Right lobe of liver (tissue), 6 donors: Measurements from ENCODE around the gene AGTRAP. TPM values are rescaled to one million over a fixed set of nuclear protein-coding genes. Genes with fewer than 3 reads are reported as not detected.
A peak's percentile ranks its signal among the peaks of the same experiment; 100 is the strongest.

Experiments used
- ATAC-seq, 4 donors: fragments of 200-7000 bp; cut with Tn5 transposase; one replicate each; pipeline ENCODE4 v1.9.1; 2020; ENCODE audit warnings: mild to moderate bottlenecking in 4 of 4, moderate library complexity in 4 of 4
- DNase-seq, 3 donors: peaks; one replicate each; pipeline ENCODE4 v3.0.0-alpha.2; 2020
- H3K27ac ChIP-seq, 3 donors: fragments of 200-600 bp; one replicate each; pipeline ENCODE4 v1.8.0; 2022
- H3K27me3 ChIP-seq, 2 donors: fragments of 200-600 bp; one replicate each; pipeline ENCODE4 v1.8.0; 2022
- H3K36me3 ChIP-seq, 4 donors: fragments of 200-600 bp; sonication (generic) in 1 of 4; one replicate each; pipeline versions ENCODE4 v1.5.1 to v1.8.0; 2017 to 2022; ENCODE audit warnings: control low read depth in 1 of 4
- H3K4me1 ChIP-seq, 4 donors: fragments of 200-600 bp; sonication (generic) in 1 of 4; one replicate each; pipeline versions ENCODE4 v1.5.1 to v1.8.0; 2017 to 2022; ENCODE audit warnings: control low read depth in 1 of 4
- H3K4me3 ChIP-seq, 3 donors: fragments of 200-600 bp; one replicate each; pipeline ENCODE4 v1.8.0; 2022
- H3K9me3 ChIP-seq, 4 donors: fragments of 200-600 bp; sonication (generic) in 1 of 4; one replicate each; pipeline versions ENCODE4 v1.5.1 to v1.8.0; 2017 to 2022; ENCODE audit warnings: control low read depth in 1 of 4
- CTCF ChIP-seq, 4 donors: fragments of 200-600 bp in 3 of 4; fragments of 450-650 bp in 1 of 4; IDR thresholded peaks; one replicate each; pipeline versions ENCODE4 v1.5.1 to v1.8.0; 2016 to 2022; ENCODE audit warnings: antibody characterized with exemption in 4 of 4, mild to moderate bottlenecking in 2 of 4
- POLR2A ChIP-seq: fragments of 450-650 bp; IDR thresholded peaks from one replicate; pipeline ENCODE4 v1.6.1; 2017; ENCODE audit warnings: antibody characterized with exemption, mild to moderate bottlenecking
- WGBS: methylation state at CpG from one replicate; pipeline ENCODE4 v1.1.6; 2018; ENCODE audit warnings: low coverage, low lambda C conversion rate; ENCODE audit not compliant: insufficient coverage; ENCODE audit errors: missing lambda C conversion rate; 5-methylcytosine and 5-hydroxymethylcytosine counted together
- intact Hi-C, 2 donors: fragments of 100-400 bp; cut with DNase I; formaldehyde crosslinking; loops; one replicate each; pipeline versions ENCODE4 v1.11.2 to v1.14.1; 2022
- total RNA-seq, 6 experiments: library from RNA; depleted of rRNA in 2 of 6; stranded (reverse); fragments of >200 nt in 2 of 6; fragmentation: NEBNext Ultra II Directional in 3 of 6; extraction: Animal tissue kit (Norgen Biotek cat#: 25700) in 3 of 6; gene quantifications; one replicate each; pipeline versions ENCODE4 v1.1.0 to v1.2.4, GENCODE V29; 2016 to 2023
- donor health status: DM: no; HTN: yes; CAD: no.
- donor health status: DM: no; HTN: no; CAD: no.
- donor health status: DM: no; HTN: no; CAD: no.
- donor health status: DM: no; HTN: yes; CAD: no.
- donor health status: DM: no; HTN: yes; CAD: no.

Gene AGTRAP
- total RNA-seq, 6 experiments from 2014 or later: 6.4 to 20.5 (median 11.4) TPM

- TF ChIP-seq POLR2A (no peak), CTCF (IDR thresholded peaks at IDR 0.05) (no peak)
- intact Hi-C loops: no loop called here
Observed at GRCh38 chr1:11783556-11783955, 47.6 kb downstream of the AGTRAP start.

GRCh38 chr1:11784256-11784992, 48.5 kb downstream of the AGTRAP start:
- H3K36me3 ChIP-seq: no peaks in the 10 kb centered on the region
- 40% methylated on average over 2 of the region's 21 CpGs for WGBS
- no peak overlapping the region for H3K4me3 ChIP-seq
- H3K9me3 ChIP-seq: no peaks in the 10 kb centered on the region
- intact Hi-C loops: no loop called here
- peaks cover 0 to 17% (median 5%) of the 10 kb centered on the region in 4 donors for H3K4me1 ChIP-seq
- no peaks in the 10 kb centered on the region for H3K27me3 ChIP-seq
- peak overlapping the region; percentile 18 to 51 (median 43) for H3K27ac ChIP-seq
- ATAC-seq: peak in 2 of 4 donors; percentile 1
- DNase-seq: no peak
- no peak for TF ChIP-seq CTCF (IDR thresholded peaks at IDR 0.05)
- TF ChIP-seq POLR2A: no peak

More at GRCh38 chr1:11783556-11783955, 47.6 kb downstream of the AGTRAP start:
- no peak for DNase-seq
- H3K4me3 ChIP-seq: no peak overlapping the region
- WGBS: 79% methylated on average over 5 of the region's 6 CpGs
- H3K27me3 ChIP-seq: no peaks in the 10 kb centered on the region
- no peaks in the 10 kb centered on the region for H3K9me3 ChIP-seq
- H3K27ac ChIP-seq: peak overlapping the region in 1 of 3 donors; percentile 36
- ATAC-seq: no peak
- H3K36me3 ChIP-seq: no peaks in the 10 kb centered on the region
- H3K4me1 ChIP-seq: peaks cover 0 to 17% (median 5%) of the 10 kb centered on the region in 4 donors

GRCh38 chr1:11784993-11785769, 49.2 kb downstream of the AGTRAP start:
- WGBS: 5% methylated on average over 10 of the region's 30 CpGs
- Histone ChIP-seq H3K4me1 (peaks cover 0 to 17% (median 7%) of the 10 kb centered on the region in 4 donors), H3K27me3 (no peaks in the 10 kb centered on the region), H3K9me3 (no peaks in the 10 kb centered on the region), H3K4me3 (no peak overlapping the region), H3K27ac (peak overlapping the region; percentile 18 to 51 (median 31)), H3K36me3 (no peaks in the 10 kb centered on the region)
- intact Hi-C loops: no loop called here
- ATAC-seq (peak; percentile 70 to 83 (median 80)), DNase-seq (peak; percentile 74 to 81 (median 79))
- TF ChIP-seq POLR2A (no peak), CTCF (IDR thresholded peaks at IDR 0.05) (peak; percentile 74 to 88 (median 86))

- intact Hi-C loops: no loop called here
- Histone ChIP-seq H3K27ac (no peak overlapping the region), H3K9me3 (no peaks in the 10 kb centered on the region), H3K4me3 (no peak overlapping the region), H3K36me3 (no peaks in the 10 kb centered on the region), H3K4me1 (peaks cover 0 to 27% (median 12%) of the 10 kb centered on the region in 4 donors), H3K27me3 (no peaks in the 10 kb centered on the region)
- no peak for TF ChIP-seq CTCF (IDR thresholded peaks at IDR 0.05)
- TF ChIP-seq POLR2A: no peak
- DNase-seq: no peak
- WGBS: 62% methylated on average over 5 of the region's 5 CpGs
- no peak for ATAC-seq
Observed at GRCh38 chr1:11786168-11786567, 50.2 kb downstream of the AGTRAP start.
